Hepatocyte (in vitro differentiated cells): Measurements from ENCODE around the gene PAX1.

Experiments
- CTCF ChIP-seq: fragments of 200-600 bp; sonication (generic); IDR thresholded peaks from 2 replicates; pipeline ENCODE4 v1.5.1; 2016; ENCODE audit warnings: antibody characterized with exemption, mild to moderate bottlenecking; ENCODE audit not compliant: poor library complexity
- EZH2 ChIP-seq: fragments of 200-600 bp; sonication (generic); IDR thresholded peaks from 2 replicates; pipeline ENCODE4 v1.6.1; 2016; ENCODE audit warnings: antibody characterized with exemption, mild to moderate bottlenecking, borderline replicate concordance

DNA sequence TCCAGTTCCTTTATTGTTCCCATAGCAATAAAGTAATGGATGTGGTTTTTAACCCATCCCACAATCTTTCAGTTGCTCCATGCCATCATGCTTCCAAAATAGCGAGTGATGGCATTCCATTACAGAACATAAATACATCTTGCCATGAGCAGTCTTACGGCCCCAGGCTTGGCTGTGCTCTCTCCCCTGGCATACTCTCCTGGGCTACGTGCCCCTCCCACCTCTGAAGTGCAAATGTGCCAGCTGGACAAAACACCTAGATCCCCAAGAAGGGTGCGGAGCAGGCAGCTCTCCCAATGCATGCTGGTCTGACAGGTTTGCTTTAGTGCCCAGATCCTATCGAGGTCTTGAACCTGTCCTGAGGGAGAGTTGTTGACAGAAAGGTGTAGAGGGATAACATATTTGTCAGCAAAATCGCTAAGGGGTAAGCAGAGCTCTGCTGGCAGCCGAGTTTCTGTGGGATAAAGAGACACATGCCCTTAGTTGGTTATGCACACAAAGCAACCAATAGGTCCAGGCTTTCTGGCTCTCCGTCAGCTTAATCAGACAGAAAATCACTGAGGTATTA is 43.9 kb upstream of the PAX1 start:
- TF ChIP-seq CTCF (no peak), EZH2 (no peak)
